Measurements from ENCODE around the gene ATP9B.

The ATP9B gene, protein sequence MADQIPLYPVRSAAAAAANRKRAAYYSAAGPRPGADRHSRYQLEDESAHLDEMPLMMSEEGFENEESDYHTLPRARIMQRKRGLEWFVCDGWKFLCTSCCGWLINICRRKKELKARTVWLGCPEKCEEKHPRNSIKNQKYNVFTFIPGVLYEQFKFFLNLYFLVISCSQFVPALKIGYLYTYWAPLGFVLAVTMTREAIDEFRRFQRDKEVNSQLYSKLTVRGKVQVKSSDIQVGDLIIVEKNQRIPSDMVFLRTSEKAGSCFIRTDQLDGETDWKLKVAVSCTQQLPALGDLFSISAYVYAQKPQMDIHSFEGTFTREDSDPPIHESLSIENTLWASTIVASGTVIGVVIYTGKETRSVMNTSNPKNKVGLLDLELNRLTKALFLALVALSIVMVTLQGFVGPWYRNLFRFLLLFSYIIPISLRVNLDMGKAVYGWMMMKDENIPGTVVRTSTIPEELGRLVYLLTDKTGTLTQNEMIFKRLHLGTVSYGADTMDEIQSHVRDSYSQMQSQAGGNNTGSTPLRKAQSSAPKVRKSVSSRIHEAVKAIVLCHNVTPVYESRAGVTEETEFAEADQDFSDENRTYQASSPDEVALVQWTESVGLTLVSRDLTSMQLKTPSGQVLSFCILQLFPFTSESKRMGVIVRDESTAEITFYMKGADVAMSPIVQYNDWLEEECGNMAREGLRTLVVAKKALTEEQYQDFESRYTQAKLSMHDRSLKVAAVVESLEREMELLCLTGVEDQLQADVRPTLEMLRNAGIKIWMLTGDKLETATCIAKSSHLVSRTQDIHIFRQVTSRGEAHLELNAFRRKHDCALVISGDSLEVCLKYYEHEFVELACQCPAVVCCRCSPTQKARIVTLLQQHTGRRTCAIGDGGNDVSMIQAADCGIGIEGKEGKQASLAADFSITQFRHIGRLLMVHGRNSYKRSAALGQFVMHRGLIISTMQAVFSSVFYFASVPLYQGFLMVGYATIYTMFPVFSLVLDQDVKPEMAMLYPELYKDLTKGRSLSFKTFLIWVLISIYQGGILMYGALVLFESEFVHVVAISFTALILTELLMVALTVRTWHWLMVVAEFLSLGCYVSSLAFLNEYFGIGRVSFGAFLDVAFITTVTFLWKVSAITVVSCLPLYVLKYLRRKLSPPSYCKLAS

GRCh38 chr18:79068937-79069716 lies at the start of gene ATP9B:
Gene ATP9B (plus strand): TSS chr18:79069394. CDS start chr18:79069411, 17 bp downstream.
- DNase-seq (ENCODE audit: low read depth in 2 of 2) = peak; percentile 96

DNA sequence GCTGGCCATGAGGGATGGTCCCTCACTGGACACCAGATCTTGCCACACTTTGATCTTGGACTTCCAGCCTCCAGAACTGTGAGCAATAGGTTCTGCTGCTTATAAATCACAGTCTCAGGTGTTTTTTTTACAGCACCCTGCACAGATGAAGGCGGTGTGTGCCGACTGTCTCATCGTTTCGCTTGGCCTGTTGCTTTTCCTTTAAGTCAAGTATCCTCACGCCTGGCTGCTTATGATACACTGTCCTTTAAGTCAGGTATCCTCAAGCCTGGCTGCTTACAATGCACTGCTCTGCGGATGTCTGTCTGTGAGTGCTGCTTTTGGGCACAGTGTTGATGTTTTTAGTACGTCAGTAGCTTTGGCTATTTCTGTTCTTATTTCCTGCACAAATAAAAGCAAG lies 49.3 kb upstream of the ATP9B start:
- DNase-seq (ENCODE audit: low read depth in 2 of 2) = no peak

- no peak for DNase-seq (ENCODE audit: low read depth in 2 of 2)
These were observed 46.6 kb upstream of the ATP9B start for GRCh38 chr18:79022603-79023002.

GRCh38 chr18:79026491-79026890 lies 42.7 kb upstream of the ATP9B start:
- DNase-seq (ENCODE audit: low read depth in 2 of 2) = no peak

- no peak for DNase-seq (ENCODE audit: low read depth in 2 of 2)
These were observed 38.5 kb upstream of the ATP9B start for GRCh38 chr18:79030680-79031079.

DNA sequence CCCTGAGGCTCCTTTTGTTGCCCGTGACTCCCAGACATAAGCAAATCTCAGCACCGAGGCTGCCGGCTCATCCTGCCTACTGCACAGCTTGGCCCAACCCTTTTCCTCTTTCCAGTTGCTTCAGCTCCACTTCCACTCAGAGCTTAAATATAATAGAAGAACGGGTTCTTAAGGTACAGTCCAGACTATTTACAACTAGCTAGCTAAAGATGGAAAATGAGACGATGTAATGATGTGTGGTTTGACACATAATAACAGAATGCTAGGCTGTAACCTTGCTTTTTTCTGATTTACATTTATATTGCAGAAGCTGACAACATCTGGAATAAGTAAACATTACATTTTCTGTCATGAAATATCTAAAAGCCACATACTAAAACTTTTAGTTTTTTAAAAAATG lies 26.9 kb upstream of the ATP9B start:
- DNase-seq (ENCODE audit: low read depth in 2 of 2) = no peak

GRCh38 chr18:79043288-79043687 lies 25.9 kb upstream of the ATP9B start:
- no peak for DNase-seq (ENCODE audit: low read depth in 2 of 2)

- no peak for DNase-seq (ENCODE audit: low read depth in 2 of 2)
These were observed 22.7 kb upstream of the ATP9B start for GRCh38 chr18:79046522-79046921.

- peak in 1 of 2 donors; percentile 8 for DNase-seq (ENCODE audit: low read depth in 2 of 2)
These were observed 21.5 kb upstream of the ATP9B start for GRCh38 chr18:79047556-79048244.

GRCh38 chr18:79048245-79048632 lies 21.0 kb upstream of the ATP9B start:
- DNase-seq (ENCODE audit: low read depth in 2 of 2) = no peak

DNA sequence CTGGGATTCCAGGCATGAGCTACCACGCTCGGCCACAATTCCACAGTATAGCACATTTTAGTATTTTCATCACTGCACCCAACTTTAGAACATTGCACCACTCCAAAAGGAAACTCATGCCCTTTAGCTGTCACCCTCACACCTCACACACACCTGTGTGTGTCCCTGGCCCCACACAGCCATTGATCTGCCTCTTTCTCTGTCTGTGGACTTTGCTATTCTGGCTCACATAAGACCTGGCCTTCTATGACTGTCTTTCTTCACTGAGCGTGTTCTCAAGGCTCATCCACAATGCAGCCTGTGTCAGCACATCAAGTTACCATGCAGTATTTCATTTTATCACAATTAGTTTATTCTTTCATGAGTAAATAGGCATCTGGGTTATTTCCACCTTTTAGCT lies 19.7 kb upstream of the ATP9B start:
- DNase-seq (ENCODE audit: low read depth in 2 of 2) = no peak

GRCh38 chr18:79050005-79050404 lies 19.2 kb upstream of the ATP9B start:
- DNase-seq (ENCODE audit: low read depth in 2 of 2) = no peak

- DNase-seq (ENCODE audit: low read depth in 2 of 2) = no peak
These were observed 12.3 kb upstream of the ATP9B start for GRCh38 chr18:79056827-79057367.

GRCh38 chr18:79058007-79058406 lies 11.2 kb upstream of the ATP9B start:
- DNase-seq (ENCODE audit: low read depth in 2 of 2) = no peak

DNA sequence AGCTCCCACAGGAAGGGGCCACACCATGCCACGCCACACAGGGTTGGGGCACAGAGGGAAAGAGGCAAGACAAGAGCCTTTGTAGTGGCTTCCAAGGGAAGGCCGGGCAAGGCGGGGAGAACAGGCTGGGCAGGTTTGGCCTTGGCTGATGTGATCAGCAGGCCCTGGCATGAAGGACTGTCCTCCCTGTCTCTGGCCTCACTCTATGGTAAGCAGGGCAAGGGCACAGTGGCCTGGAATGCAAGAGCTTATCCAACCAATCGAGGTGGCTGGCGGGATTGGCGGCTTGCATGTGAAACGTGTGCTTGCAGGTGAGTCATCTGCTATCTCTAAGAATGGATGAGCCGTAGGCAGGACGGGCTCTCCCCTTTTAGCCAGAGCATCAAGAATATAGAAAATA lies 6.4 kb upstream of the ATP9B start:
- DNase-seq (ENCODE audit: low read depth in 2 of 2) = no peak

GRCh38 chr18:79064228-79064627 lies 5.0 kb upstream of the ATP9B start:
- DNase-seq (ENCODE audit: low read depth in 2 of 2) = no peak

- no peak for DNase-seq (ENCODE audit: low read depth in 2 of 2)
These were observed 3.4 kb upstream of the ATP9B start for GRCh38 chr18:79065802-79066201.

GRCh38 chr18:79067611-79068010 lies 1.6 kb upstream of the ATP9B start:
- no peak for DNase-seq (ENCODE audit: low read depth in 2 of 2)

DNA sequence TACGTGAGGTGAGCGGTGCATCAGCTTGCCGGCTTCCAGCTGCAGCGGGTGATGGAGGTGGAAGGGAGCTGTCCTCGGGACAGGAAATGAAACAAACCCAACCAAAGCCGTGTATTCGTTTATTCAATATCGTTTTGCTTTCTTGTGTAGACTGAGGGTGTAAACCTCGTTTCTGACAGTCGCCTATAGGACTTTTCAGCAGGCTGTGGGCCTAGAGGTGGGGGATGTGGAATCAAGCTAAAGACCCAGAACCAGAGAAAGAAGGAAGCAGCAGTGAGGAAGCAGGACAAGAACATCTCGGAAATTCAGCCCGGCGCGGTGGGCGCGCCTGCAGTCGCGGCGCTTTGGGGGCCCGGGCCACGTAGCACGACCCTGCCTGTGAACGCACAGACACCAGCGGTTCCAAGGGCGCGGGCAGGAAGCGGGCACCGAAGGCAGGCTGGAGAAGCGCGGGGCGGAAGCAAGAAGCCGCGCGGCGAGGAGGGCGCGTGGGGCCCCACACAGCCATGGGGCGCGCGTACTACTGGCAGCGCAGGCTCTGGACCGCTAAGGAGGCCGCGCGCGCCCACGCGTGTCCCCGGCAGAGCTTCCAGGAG lies 755 bp upstream of the ATP9B start:
- peak; percentile 8 to 34 for DNase-seq (ENCODE audit: low read depth in 2 of 2)

GRCh38 chr18:79069717-79070151 lies 540 bp downstream of the ATP9B start:
- DNase-seq (ENCODE audit: low read depth in 2 of 2) = no peak

Data from stimulated activated CD8-positive, alpha-beta memory T cell treated with anti-CD3 and anti-CD28 coated beads, Interleukin-7, amount 100 ng/mL, for 4 hours (primary cell).